Umbilical cord (tissue), 2 donors: Measurements from ENCODE around the gene DAGLB. TPM values are rescaled to one million over a fixed set of nuclear protein-coding genes. Genes with fewer than 3 reads are reported as not detected.
"Not testable (repeated sequence)": the region's sequence is repeated elsewhere in the genome, so short reads cannot be mapped to it uniquely, and the experiment has no call there.

ENCODE experiments used
- DNase-seq: peaks from one replicate; pipeline ENCODE4 v3.0.0-alpha.2; 2015; ENCODE audit warnings: low spot score
- total RNA-seq: library from RNA; depleted of rRNA; stranded (reverse); fragments of >200 nt; gene quantifications from one replicate; pipeline ENCODE4 v1.2.3, GENCODE V29; 2014; ENCODE audit warnings: low replicate concordance; ENCODE audit not compliant: insufficient read depth

The DAGLB gene, protein sequence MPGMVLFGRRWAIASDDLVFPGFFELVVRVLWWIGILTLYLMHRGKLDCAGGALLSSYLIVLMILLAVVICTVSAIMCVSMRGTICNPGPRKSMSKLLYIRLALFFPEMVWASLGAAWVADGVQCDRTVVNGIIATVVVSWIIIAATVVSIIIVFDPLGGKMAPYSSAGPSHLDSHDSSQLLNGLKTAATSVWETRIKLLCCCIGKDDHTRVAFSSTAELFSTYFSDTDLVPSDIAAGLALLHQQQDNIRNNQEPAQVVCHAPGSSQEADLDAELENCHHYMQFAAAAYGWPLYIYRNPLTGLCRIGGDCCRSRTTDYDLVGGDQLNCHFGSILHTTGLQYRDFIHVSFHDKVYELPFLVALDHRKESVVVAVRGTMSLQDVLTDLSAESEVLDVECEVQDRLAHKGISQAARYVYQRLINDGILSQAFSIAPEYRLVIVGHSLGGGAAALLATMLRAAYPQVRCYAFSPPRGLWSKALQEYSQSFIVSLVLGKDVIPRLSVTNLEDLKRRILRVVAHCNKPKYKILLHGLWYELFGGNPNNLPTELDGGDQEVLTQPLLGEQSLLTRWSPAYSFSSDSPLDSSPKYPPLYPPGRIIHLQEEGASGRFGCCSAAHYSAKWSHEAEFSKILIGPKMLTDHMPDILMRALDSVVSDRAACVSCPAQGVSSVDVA
- total RNA-seq: 10.4 TPM

DNA sequence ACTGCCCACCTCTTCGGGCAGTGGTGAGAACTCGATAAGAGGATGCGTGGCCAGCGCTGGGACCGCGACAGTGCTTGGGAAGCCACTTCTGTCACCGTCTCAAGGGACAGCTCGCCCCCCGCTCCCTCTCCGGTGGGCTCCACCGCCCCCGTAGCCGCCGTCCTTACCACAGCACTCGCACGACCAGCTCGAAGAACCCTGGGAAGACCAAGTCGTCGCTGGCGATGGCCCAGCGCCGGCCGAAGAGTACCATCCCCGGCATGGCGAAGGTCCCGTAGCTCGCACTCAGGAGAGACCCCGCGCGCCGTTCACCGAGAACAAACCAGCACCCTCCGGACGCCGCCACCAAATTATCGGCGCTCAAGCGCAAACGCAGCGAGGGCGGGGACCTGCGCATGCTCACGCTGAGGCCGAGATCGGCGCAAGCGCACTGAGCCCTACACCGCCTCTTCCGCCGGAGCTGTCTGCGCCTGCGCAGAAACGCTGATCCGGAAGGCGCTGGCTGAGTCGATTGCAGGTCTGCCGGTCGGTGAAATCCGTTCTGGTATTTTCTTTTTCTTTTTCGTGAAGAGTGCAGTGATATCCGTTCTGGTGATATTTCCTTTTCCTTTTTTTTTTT, at the start of gene DAGLB:
TSS of gene DAGLB (minus strand) at position 374 of the 619 bp plus-strand sequence. CDS start at position 262, 112 bp downstream.
- peak; percentile 96 for DNase-seq

GRCh38 chr7:6497637-6497905, 49.8 kb upstream of the DAGLB start:
- no peak for DNase-seq

DNA sequence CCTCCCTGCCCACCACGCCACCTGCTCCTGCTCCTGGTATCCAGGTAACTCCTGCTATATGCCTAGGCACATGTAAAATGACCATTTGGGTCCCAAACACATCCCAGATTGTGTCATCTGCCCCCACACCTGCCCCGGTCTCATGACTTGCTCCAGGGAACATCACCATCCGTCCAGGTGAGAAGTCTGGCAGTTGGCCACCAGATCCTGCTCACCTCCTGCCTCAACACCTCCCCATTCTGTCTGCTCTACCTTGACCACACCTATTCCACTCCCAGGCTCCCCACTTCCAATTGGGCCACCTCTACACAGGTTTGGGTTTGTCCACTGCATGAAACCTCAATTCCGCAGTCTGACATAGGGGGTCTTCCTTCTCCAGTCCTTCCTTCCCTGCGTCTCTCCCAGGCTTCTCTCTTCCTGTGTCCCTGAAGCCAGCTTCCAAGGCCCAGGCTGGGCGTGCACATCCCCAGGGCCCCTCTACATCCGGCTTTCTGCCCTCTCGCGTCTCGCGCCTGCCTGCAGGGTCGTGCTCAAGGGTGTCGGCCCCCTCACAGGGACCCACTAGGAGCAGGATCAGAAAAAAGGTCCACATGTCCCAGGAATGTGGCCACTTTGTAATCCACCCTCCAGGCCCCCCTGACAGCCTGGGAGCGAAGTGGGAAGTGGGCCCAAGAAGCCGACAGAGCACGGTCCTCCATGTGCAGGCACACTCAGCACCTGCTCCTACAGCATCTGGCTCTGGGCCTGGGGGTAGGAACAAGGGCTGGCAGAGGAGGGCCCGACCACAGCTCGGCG, 49.3 kb upstream of the DAGLB start:
- DNase-seq: no peak

DNA sequence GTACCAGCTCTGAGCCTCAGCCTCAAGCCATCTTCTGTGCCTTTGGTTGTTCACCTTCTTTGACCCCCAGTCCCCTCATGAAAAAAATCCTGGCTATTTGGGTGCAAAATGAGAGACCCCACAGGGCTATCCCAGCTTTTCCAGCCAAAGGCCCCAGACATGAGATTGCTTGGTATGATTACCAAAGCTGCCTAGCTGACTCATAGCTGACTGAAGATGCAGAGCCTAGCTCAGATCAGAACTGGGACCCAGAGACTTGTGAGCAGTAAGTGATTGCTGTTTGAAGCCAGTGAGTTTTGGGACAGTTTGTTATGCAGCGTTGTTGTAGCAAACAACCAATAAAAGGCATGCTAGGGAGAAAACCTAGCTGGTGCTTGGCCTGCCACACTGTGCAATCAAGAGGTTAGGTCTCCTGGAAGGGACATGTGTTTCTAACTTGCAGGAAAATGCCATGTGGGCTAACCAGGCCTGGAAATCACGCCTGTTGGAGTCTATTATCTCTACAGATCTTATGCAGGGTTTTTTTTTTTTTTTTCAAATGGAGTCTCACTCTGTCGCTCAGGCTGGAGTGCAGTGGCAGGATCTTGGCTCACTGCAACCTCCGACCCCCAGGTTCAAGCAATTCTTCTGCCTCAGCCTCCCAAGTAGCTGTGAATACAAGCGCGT, 48.0 kb upstream of the DAGLB start:
- DNase-seq: no peak

DNA sequence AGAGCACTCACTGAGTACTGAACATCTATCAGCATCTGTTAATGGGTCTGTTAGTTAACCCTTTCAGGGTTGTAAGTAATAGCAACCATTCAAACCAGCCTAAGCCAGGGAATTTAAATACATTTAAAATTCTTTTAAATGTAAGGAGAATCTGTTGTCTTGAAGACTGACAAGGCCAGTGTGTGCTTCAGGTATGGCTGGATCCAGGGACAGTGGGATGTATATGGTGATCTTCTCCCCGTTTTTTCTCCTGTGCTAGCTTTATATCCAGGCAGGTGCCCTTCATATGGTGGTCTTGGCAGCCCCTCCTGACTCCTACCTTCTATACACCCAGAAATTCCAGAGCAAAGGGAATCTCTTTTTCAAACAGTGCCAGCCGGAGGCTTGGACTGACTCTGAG, 46.6 kb upstream of the DAGLB start:
- no peak for DNase-seq

DNA sequence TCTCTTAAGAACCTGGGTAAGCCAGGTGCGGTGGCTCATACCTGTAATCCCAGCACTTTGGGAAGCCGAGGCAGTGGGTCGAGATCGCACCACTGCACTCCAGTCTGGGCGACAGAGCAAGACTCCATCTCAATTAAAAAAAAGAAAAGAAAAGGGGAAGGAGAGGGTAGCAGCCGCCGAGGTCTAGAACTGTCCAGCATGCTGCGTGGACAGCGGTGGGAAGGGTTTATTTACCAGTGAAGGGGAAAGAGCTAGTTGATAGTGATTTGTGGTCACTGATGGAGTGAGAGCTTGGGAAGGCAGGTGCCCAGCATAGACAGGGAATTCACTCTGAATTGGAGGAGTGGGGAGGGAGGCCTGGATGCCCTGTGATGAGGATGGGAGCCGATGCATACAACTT, 43.4 kb upstream of the DAGLB start:
- no peak for DNase-seq

DNA sequence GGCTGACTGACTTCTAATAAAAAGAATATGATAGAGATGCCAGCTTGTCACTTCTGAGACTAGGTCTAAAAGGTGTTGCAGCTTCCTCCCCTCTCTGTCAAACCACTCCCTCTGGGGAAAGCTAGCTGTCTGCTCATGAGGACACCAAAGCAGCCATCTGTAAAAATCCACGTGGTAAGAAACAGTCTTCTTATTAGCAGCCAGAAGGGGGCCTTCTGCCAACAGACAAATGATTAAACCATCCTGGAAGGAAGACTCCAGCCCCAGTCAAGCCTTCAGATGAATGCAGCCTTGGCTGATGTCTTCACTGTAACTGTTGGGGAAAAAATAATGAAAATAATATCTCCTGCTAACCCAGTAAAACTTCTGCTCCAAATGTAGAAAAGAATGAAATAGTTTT, 41.9 kb upstream of the DAGLB start:
- DNase-seq: no peak

DNA sequence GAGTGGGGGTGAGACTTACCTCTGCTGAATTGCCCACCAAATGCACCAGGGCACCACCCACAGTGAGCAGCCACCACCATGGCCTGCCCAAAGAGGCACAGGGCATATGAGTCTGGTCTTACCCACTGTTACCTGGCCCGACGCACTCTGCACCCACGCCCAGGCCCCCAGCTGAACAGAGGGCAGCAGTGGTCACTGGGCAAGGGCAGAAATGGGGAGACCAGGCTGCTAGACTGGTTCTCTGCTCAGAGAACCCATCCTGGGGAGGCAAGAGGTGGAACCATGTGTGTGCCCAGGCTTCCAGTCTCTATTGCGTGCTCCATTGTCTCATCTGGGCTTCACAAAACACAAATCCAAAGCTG, 39.4 kb upstream of the DAGLB start:
- no peak for DNase-seq

GRCh38 chr7:6486438-6487183, 38.9 kb upstream of the DAGLB start:
- no peak for DNase-seq

GRCh38 chr7:6482743-6483119, 35.0 kb upstream of the DAGLB start:
- DNase-seq: no peak

GRCh38 chr7:6482307-6482706, 34.6 kb upstream of the DAGLB start:
- DNase-seq: no peak

GRCh38 chr7:6481445-6481844, 33.7 kb upstream of the DAGLB start:
- no peak for DNase-seq

DNA sequence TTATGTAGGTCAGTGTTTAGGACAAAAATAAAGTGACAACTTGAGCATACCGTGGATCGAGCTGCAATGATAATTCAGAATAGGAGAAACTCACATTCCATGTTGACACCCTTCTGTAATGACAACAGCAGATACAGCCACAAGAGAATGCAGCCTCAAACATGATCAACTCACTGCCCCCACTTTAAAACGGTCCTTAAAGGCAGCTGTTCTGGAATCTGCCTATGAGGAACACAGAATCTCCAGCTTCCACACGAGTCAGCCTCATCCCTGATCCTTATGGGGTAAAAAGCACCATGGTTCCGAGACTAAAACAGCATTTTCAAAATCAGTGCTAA, 32.5 kb upstream of the DAGLB start:
- DNase-seq: no peak

GRCh38 chr7:6479067-6479466, 31.3 kb upstream of the DAGLB start:
- no peak for DNase-seq

GRCh38 chr7:6478186-6478585, 30.4 kb upstream of the DAGLB start:
- DNase-seq: no peak

- DNase-seq: no peak
Observed at GRCh38 chr7:6477318-6477660, 29.5 kb upstream of the DAGLB start.

- no peak for DNase-seq
Observed at GRCh38 chr7:6476596-6477317, 29.0 kb upstream of the DAGLB start.

DNA sequence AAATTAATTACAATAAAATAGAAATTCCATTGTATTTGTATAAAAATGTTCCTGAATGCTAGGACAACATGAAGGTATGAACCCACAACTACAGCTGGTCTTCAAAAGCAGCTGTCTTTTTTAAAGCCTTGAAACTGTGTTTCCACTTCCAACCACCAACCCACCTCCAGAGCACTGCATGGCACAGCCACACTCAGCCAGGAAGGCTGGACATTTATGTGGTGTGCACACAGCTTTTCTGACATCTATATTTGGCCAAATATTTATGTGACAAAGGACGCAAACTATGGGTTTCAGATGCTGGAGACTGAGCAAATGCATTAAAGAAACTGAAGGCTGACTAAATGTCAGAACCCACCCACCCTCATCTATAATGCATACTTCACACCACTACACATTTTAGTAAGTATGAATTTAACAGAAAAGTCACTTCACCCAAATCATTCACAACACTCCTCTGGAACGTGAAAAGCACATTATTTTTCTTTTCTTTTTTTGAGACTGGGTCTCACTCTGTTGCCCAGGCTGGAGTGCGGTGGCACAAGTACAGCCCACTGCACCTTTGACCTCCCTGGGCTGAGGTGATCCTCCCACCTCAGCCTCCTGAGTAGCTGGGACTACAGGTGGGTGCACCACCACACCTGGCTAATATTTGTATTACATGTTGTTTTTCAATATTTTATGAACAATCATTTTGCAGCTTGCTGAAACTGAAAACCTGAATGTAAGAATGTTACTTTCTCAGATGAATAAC, 27.9 kb upstream of the DAGLB start:
- no peak for DNase-seq

DNA sequence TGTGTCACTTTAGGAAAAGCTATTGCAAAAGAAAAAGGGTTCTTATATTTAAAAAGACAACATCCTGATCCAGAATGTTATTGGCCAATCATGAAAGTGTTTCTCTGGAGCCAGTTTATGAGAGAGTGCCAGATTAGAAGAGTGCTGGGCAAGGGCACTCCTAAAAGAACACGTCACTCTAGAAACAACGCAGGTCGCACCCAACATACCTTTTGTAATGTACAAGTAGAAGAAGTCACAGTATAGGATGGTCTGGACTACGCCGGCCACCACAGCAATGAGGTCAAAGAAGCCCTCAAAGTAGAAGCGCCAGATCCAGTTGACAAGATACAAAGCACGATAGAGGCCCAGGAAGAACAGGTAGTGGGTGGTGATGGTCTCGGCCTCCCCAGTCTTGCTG, 18.1 kb upstream of the DAGLB start:
- DNase-seq: no peak

DNA sequence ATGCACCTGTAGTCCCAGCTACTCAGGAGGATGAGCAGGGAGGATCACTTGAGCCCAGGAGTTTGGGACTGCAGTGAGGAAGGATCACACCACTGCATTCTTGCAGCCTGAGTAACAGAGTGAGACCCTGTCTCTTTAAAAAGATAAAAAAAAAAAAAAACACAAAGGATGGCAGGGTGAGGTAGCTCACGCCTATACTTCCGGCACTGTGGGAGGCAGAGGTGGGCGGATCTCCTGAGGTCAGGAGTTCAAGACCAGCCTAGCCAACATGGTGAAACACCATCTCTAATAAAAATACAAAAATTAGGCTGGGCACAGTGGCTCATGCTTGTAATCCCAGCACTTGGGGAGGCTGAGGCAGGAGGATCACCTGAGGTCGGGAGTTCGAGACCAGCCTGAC, 15.9 kb upstream of the DAGLB start:
- not testable (repeated sequence) for DNase-seq
